NT2/D1 (cell line): ENCODE data around the gene GRAMD4.

Experiments used
- DNase-seq: peaks from one replicate; pipeline ENCODE4 v3.0.0-alpha.2; 2011; ENCODE audit warnings: low read depth, low spot score
- H3K27me3 ChIP-seq: 2 replicates; pipeline ENCODE4 v1.6.0; 2011; ENCODE audit warnings: mild to moderate bottlenecking; ENCODE audit not compliant: insufficient read length, insufficient read depth
- H3K36me3 ChIP-seq: 2 replicates; pipeline ENCODE4 v1.6.1; 2011; ENCODE audit warnings: mild to moderate bottlenecking, low read length, mixed read lengths; ENCODE audit not compliant: insufficient read depth, insufficient read length
- H3K4me1 ChIP-seq: 2 replicates; pipeline ENCODE4 v1.5.1; 2011; ENCODE audit not compliant: insufficient read depth, insufficient read length
- H3K4me3 ChIP-seq: 2 replicates; pipeline ENCODE4 v1.5.1; 2011; ENCODE audit warnings: low read depth; ENCODE audit not compliant: insufficient read length
- H3K9ac ChIP-seq: 2 replicates; pipeline ENCODE4 v1.6.0; 2011; ENCODE audit warnings: low read depth; ENCODE audit not compliant: insufficient read length
- H3K9me3 ChIP-seq: 2 replicates; pipeline ENCODE4 v1.5.1; 2011; ENCODE audit warnings: mild to moderate bottlenecking, low read length; ENCODE audit not compliant: insufficient read depth
- SUZ12 ChIP-seq: IDR thresholded peaks from 2 replicates; pipeline ENCODE4 v1.6.1; 2011; ENCODE audit not compliant: insufficient read length, insufficient read depth; ENCODE audit errors: extremely low read depth
- YY1 ChIP-seq: IDR thresholded peaks from 2 replicates; pipeline ENCODE4 v1.6.1; 2011; ENCODE audit not compliant: insufficient read length, insufficient read depth
- ZNF274 ChIP-seq: IDR thresholded peaks from 2 replicates; pipeline ENCODE4 v1.6.1; 2011; ENCODE audit warnings: mild to moderate bottlenecking, low read depth, low read length

Gene GRAMD4

DNA sequence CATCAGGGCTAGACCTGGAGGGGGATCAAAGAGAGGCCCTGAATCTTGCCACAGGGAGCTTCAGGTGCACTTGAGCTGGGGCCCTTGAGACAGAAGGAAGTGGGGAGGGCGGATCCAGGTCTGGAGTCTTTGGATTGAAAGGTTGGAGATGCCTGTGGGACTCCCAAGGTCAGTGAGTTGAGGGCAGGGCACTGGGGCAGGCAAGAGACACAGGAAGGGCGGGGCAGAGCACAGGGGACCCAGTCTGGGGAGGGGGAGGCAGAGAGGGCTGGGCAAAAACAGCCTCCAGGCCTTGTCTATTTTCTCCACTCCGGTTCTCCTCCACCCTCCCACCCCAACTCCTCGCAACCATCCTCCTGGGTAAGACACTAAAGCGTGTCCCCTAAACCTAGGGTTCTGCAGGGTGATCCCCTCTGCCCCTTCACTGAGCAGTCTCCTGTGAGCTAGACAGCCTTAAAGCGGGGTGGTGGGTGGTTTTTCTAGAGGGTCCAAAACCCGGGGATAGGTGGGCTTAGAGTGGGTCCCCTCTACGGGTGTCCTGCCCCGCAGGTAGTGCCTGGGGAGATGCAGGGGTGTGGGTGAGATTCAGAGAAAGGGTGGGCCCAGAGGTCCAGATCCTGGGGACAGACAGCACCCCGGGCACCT lies 44.2 kb upstream of the GRAMD4 start:
- Histone ChIP-seq H3K9ac (peak overlapping the region; percentile 72), H3K4me1 (peaks cover 24% of the 10 kb centered on the region), H3K36me3 (no peaks in the 10 kb centered on the region), H3K27me3 (peaks cover 5% of the 10 kb centered on the region), H3K9me3 (peaks cover 12% of the 10 kb centered on the region; the same call in 1 of the 2 replicates), H3K4me3 (peak overlapping the region; percentile 57)
- no peak for DNase-seq
- no peak for TF ChIP-seq ZNF274

GRCh38 chr22:46576556-46577367 lies 43.4 kb upstream of the GRAMD4 start:
- peaks cover 5% of the 10 kb centered on the region; the same call in 1 of the 2 replicates for H3K9me3 ChIP-seq
- H3K4me3 ChIP-seq = peak overlapping the region; percentile 59
- H3K9ac ChIP-seq = peak overlapping the region; percentile 72
- peaks cover 26% of the 10 kb centered on the region for H3K4me1 ChIP-seq
- no peaks in the 10 kb centered on the region for H3K36me3 ChIP-seq
- H3K27me3 ChIP-seq = peaks cover 5% of the 10 kb centered on the region
- no peak for TF ChIP-seq YY1
- no peak for TF ChIP-seq ZNF274
- TF ChIP-seq SUZ12 = no peak
- no peak for DNase-seq

- H3K4me1 ChIP-seq = peaks cover 29% of the 10 kb centered on the region
- peaks cover 5% of the 10 kb centered on the region for H3K27me3 ChIP-seq
- H3K9ac ChIP-seq = peak overlapping the region; percentile 79
- TF ChIP-seq YY1 (no peak), ZNF274 (no peak), SUZ12 (no peak)
- no peaks in the 10 kb centered on the region for H3K9me3 ChIP-seq
- DNase-seq = no peak
- peak overlapping the region; percentile 59 for H3K4me3 ChIP-seq
- no peaks in the 10 kb centered on the region for H3K36me3 ChIP-seq
Measured at GRCh38 chr22:46577368-46578249, 42.6 kb upstream of the GRAMD4 start.

DNA sequence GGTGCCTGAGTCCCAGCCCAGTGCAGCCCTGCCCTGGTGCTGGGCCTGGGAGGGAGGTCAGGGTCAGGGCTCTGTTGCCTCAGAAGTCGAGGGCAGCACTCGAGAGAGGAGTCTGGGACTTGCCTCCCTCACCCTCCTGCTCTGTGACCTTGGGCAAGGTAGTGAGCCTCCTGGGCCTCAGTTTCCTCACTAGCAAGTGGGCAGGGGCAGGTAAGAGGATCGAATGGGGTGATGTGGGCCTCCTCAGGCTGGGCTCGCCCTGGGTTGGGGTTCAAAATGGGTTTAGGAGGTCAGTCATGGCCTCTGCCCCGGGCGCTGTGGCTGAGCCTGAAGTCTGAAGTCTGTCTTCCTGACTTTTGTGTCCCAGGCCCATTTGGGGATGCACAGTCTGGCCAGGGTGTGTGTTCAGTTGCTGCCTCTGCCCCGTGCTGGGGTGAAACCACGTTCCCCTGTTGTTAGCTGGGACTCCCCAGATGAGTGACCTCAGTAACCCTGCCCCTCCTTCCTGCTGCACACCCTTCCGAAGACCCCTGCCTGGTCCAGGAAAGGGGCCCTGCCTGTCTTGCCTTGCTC lies 41.8 kb upstream of the GRAMD4 start:
- H3K4me1 ChIP-seq = peaks cover 29% of the 10 kb centered on the region
- DNase-seq = no peak
- H3K36me3 ChIP-seq = no peaks in the 10 kb centered on the region
- H3K9ac ChIP-seq = peak overlapping the region; percentile 50
- peaks cover 5% of the 10 kb centered on the region for H3K27me3 ChIP-seq
- H3K4me3 ChIP-seq = peak overlapping the region; percentile 59
- no peaks in the 10 kb centered on the region for H3K9me3 ChIP-seq
- TF ChIP-seq ZNF274 = no peak
- no peak for TF ChIP-seq YY1
- TF ChIP-seq SUZ12 = no peak

- peaks cover 30% of the 10 kb centered on the region for H3K4me1 ChIP-seq
- no peak overlapping the region for H3K9ac ChIP-seq
Measured at GRCh38 chr22:46578824-46579561, 41.2 kb upstream of the GRAMD4 start.

DNA sequence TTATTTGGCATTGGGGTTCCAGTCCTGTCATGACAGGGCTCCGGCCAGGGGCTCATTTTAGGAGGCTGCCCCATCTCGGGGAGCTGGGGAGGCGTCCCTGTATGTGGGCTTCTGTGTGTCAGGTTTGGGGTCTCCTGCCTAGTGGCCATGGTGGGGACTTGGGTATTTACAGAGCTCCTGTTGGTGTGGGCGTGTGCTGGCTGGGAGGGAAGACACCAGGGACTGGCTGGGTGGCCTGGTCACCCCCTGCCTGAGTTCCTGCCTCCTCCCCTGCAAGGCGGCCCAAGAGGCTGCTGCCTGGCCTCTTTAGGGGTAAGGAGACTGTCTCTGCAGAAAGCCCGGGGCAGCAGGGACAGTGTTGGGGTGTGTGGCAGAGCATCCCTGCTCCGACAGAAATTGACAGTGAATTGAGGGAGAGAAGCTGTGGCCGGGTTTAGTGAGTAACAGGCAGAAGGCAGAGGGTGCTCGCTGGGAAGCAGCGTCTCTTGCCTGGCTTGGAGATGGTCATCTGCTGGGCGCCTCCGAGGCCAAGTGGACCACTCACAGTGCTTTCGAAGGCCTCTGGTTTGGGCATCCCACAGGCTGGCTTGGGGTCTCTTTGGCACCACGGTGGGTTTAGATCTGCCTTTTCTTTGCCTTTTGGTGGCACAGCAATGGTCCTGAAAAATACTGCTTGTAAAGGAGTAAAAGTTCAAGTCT lies 40.3 kb upstream of the GRAMD4 start:
- no peak overlapping the region for H3K4me3 ChIP-seq
- no peaks in the 10 kb centered on the region for H3K36me3 ChIP-seq
- H3K9ac ChIP-seq = peak overlapping the region; percentile 32
- no peaks in the 10 kb centered on the region for H3K9me3 ChIP-seq
- H3K4me1 ChIP-seq = peaks cover 33% of the 10 kb centered on the region
- TF ChIP-seq SUZ12 = no peak
- TF ChIP-seq YY1 = no peak
- no peak for TF ChIP-seq ZNF274
- no peak for DNase-seq
- peaks cover 11% of the 10 kb centered on the region for H3K27me3 ChIP-seq

More at GRCh38 chr22:46578824-46579561, 41.2 kb upstream of the GRAMD4 start:
- Histone ChIP-seq H3K4me3 (no peak overlapping the region), H3K27me3 (peaks cover 10% of the 10 kb centered on the region), H3K36me3 (no peaks in the 10 kb centered on the region), H3K9me3 (no peaks in the 10 kb centered on the region)
- no peak for DNase-seq
- TF ChIP-seq SUZ12 = no peak
- no peak for TF ChIP-seq YY1
- TF ChIP-seq ZNF274 = no peak
